HCT116 (cell line): ENCODE measurements around the gene AGTRAP. TPM values are rescaled to one million over a fixed set of nuclear protein-coding genes. Genes with fewer than 3 reads are reported as not detected.

Source experiments
- ATAC-seq: fragments of 200-7000 bp; cut with Tn5 transposase; 2 replicates; pipeline ENCODE4 v1.9.1; 2020; ENCODE audit warnings: mild to moderate bottlenecking, moderate library complexity
- BruUV-seq: library from RNA; stranded (reverse); fragments of 400-500 nt; replicated peaks from 2 replicates; lab custom pipeline; 2021; lab: Mats Ljungman, UMichigan
- CTCF ChIA-PET: fragments of 300-600 bp; sonication (Branson Sonifier 250); formaldehyde crosslinking; loops from one replicate; lab custom pipeline; 2021; ENCODE audit warnings: antibody characterized with exemption; lab: Charles Lee
- POLR2A ChIA-PET: fragments of 300-600, 350-600 bp; sonication (Branson Sonifier 250); formaldehyde crosslinking; loops from one replicate; lab custom pipeline; 2021; ENCODE audit warnings: antibody characterized with exemption; lab: Charles Lee
- RAD21 ChIA-PET, 2 experiments: fragments of 300-600 bp; sonication (Branson Sonifier 250); formaldehyde crosslinking; loops; one replicate each; lab custom pipeline; 2023; ENCODE audit warnings: low total read pairs in 2 of 2; ENCODE audit not compliant: uncharacterized antibody in 2 of 2, unreplicated experiment in 2 of 2, low non-redundant PET in 1 of 2; lab: Charles Lee
- DNase-seq: peaks from one replicate; pipeline ENCODE4 v3.0.0-alpha.2; 2010; ENCODE audit warnings: low read depth, low spot score
- H2AFZ ChIP-seq: fragments of 200-600 bp; shearing (Covaris generic), sonication (generic); 2 replicates; pipeline ENCODE4 v1.6.1; 2017; ENCODE audit warnings: low read depth, mixed run types, mixed read lengths, antibody characterized with exemption, low read length; ENCODE audit not compliant: poor library complexity, severe bottlenecking
- H3K27ac ChIP-seq: 2 replicates; pipeline ENCODE4 v1.5.1; 2012; ENCODE audit warnings: low read depth, low read length
- H3K27me3 ChIP-seq: fragments of 200-600 bp; sonication (generic); 2 replicates; pipeline ENCODE4 v1.6.1; 2016; ENCODE audit warnings: mixed run types, low read length, mixed read lengths; ENCODE audit not compliant: insufficient read depth
- H3K36me3 ChIP-seq, 2 experiments: fragments of 200-500 bp in 1 of 2; fragments of 200-600 bp in 1 of 2; sonication (Bioruptor generic) in 1 of 2; sonication (generic) in 1 of 2; 2 replicates each; pipeline versions ENCODE4 v1.5.1 to v1.6.1; 2014 to 2016; ENCODE audit warnings: low read length in 2 of 2, inconsistent platforms in 1 of 2, mixed read lengths in 1 of 2, mixed run types in 1 of 2; ENCODE audit not compliant: insufficient read depth in 2 of 2, control insufficient read depth in 1 of 2
- H3K4me1 ChIP-seq, 2 experiments: fragments of 200-600 bp in 1 of 2; sonication (generic) in 1 of 2; 2 replicates each; pipeline versions ENCODE4 v1.5.1 to v1.6.1; 2012 to 2017; ENCODE audit warnings: low read length in 2 of 2, inconsistent platforms in 1 of 2, mild to moderate bottlenecking in 1 of 2, mixed read lengths in 1 of 2, mixed run types in 1 of 2, moderate library complexity in 1 of 2; ENCODE audit not compliant: insufficient read depth in 2 of 2, control insufficient read depth in 1 of 2
- H3K4me2 ChIP-seq: fragments of 200-600 bp; sonication (generic); 2 replicates; pipeline ENCODE4 v1.6.1; 2017; ENCODE audit warnings: mixed run types, low read length, mixed read lengths
- H3K4me3 ChIP-seq, 2 experiments: fragments of 200-600 bp in 1 of 2; sonication (generic) in 1 of 2; replicated peaks in 1 of 2; 2 replicates each; pipeline ENCODE4 v1.5.1; 2011 to 2016; ENCODE audit warnings: low read length in 2 of 2, control low read depth in 1 of 2, low read depth in 1 of 2, mild to moderate bottlenecking in 1 of 2, mixed read lengths in 1 of 2, mixed run types in 1 of 2
- H3K79me2 ChIP-seq: fragments of 200-600 bp; sonication (generic); 2 replicates; pipeline ENCODE4 v1.6.1; 2017; ENCODE audit warnings: mild to moderate bottlenecking, mixed run types, low read length, moderate library complexity, mixed read lengths; ENCODE audit not compliant: insufficient read depth
- H3K9ac ChIP-seq: fragments of 200-600 bp; sonication (generic); 2 replicates; pipeline ENCODE4 v1.6.1; 2016; ENCODE audit warnings: low read length, mixed read lengths
- H3K9me2 ChIP-seq: fragments of 200-600 bp; sonication (generic), shearing (Covaris generic); 2 replicates; pipeline ENCODE4 v1.6.1; 2017; ENCODE audit warnings: mixed run types, mild to moderate bottlenecking, moderate library complexity; ENCODE audit not compliant: insufficient read depth
- H3K9me3 ChIP-seq, 2 experiments: fragments of 200-500 bp in 1 of 2; fragments of 200-600 bp in 1 of 2; sonication (Bioruptor generic) in 1 of 2; sonication (generic) in 1 of 2; 2 replicates each; pipeline ENCODE4 v1.6.1; 2014 to 2017; ENCODE audit warnings: low read length in 2 of 2, mixed read lengths in 2 of 2, inconsistent platforms in 1 of 2, low read depth in 1 of 2, mild to moderate bottlenecking in 1 of 2, mixed run types in 1 of 2, moderate library complexity in 1 of 2; ENCODE audit not compliant: control insufficient read depth in 1 of 2, insufficient read depth in 1 of 2
- H4K20me1 ChIP-seq: fragments of 200-600 bp; sonication (generic), shearing (Covaris generic); 2 replicates; pipeline ENCODE4 v1.6.1; 2017; ENCODE audit warnings: mixed run types, mild to moderate bottlenecking, moderate library complexity; ENCODE audit not compliant: insufficient read depth
- CBX3 ChIP-seq: IDR thresholded peaks from 2 replicates; pipeline ENCODE4 v1.6.1; 2012; ENCODE audit warnings: low read depth
- CEBPB ChIP-seq: IDR thresholded peaks from 2 replicates; pipeline ENCODE4 v1.6.1; 2012; ENCODE audit warnings: low read depth
- EGR1 ChIP-seq: IDR thresholded peaks from 2 replicates; pipeline ENCODE4 v1.6.1; 2012; ENCODE audit warnings: low read depth
- ELF1 ChIP-seq: IDR thresholded peaks from 2 replicates; pipeline ENCODE4 v1.6.1; 2012; ENCODE audit warnings: low read depth, borderline replicate concordance
- EZH2phosphoT487 ChIP-seq: fragments of 200-600 bp; IDR thresholded peaks from 2 replicates; pipeline ENCODE4 v1.6.1; 2018; ENCODE audit warnings: antibody characterized with exemption, borderline replicate concordance
- POLR2A ChIP-seq: IDR thresholded peaks from 2 replicates; pipeline ENCODE4 v1.7.0; 2011; ENCODE audit warnings: borderline replicate concordance; ENCODE audit not compliant: insufficient read depth, insufficient read length; ENCODE audit errors: extremely low read depth
- RAD21 ChIP-seq: IDR thresholded peaks from 2 replicates; pipeline ENCODE4 v1.6.1; 2012; ENCODE audit warnings: low read depth, mild to moderate bottlenecking
- SIN3A ChIP-seq: IDR thresholded peaks from 2 replicates; pipeline ENCODE4 v1.6.1; 2012; ENCODE audit warnings: low read depth
- SP1 ChIP-seq: IDR thresholded peaks from 2 replicates; pipeline ENCODE4 v1.6.1; 2012; ENCODE audit warnings: low read depth
- TCF7L2 ChIP-seq: IDR thresholded peaks from 2 replicates; pipeline ENCODE4 v1.7.0; 2011; ENCODE audit warnings: borderline replicate concordance, inconsistent platforms; ENCODE audit not compliant: insufficient read depth, insufficient read length; ENCODE audit errors: extremely low read depth
- YY1 ChIP-seq: IDR thresholded peaks from 2 replicates; pipeline ENCODE4 v1.6.1; 2011; ENCODE audit warnings: low read length, low read depth, moderate library complexity, mild to moderate bottlenecking; ENCODE audit not compliant: insufficient replicate concordance; ENCODE audit errors: extremely low read depth
- ZNF274 ChIP-seq: fragments of 200-500 bp; sonication (Bioruptor generic); IDR thresholded peaks from 2 replicates; pipeline ENCODE4 v1.6.1; 2014; ENCODE audit warnings: mild to moderate bottlenecking, low read depth, low read length, inconsistent platforms
- intact Hi-C: fragments of 100-400 bp; cut with micrococcal nuclease; formaldehyde crosslinking; loops from 2 replicates; pipeline ENCODE4 v1.10.0; 2022
- total RNA-seq: library from RNA; stranded (reverse); gene quantifications from one replicate; pipeline ENCODE4 v1.2.1, GENCODE V29; 2021; ENCODE audit not compliant: unreplicated experiment
- TF ChIP-seq, protein P1 (sequence below): IDR thresholded peaks from 2 replicates; pipeline ENCODE4 v1.6.1; 2011; ENCODE audit warnings: mild to moderate bottlenecking, low read length, moderate library complexity; ENCODE audit not compliant: insufficient replicate concordance; ENCODE audit errors: extremely low read depth
- TF ChIP-seq, protein P2 (sequence below): IDR thresholded peaks from 2 replicates; pipeline ENCODE4 v1.6.1; 2012
- TF ChIP-seq, protein P3 (sequence below): IDR thresholded peaks from 2 replicates; pipeline ENCODE4 v1.6.1; 2012; ENCODE audit warnings: low read depth
- TF ChIP-seq, protein P4 (sequence below), 3 experiments: fragments of 200-600 bp in 1 of 3; sonication (generic) in 1 of 3; IDR thresholded peaks in 2 of 3; conservative IDR thresholded peaks in 1 of 3; 2 replicates each; pipeline ENCODE4 v1.5.1; 2012 to 2017; ENCODE audit warnings: low read depth in 2 of 3, low read length in 2 of 3, antibody characterized with exemption in 1 of 3, borderline replicate concordance in 1 of 3, control low read depth in 1 of 3, mild to moderate bottlenecking in 1 of 3, mixed read lengths in 1 of 3, mixed run types in 1 of 3, moderate library complexity in 1 of 3; ENCODE audit not compliant: insufficient read depth in 1 of 3

Gene AGTRAP
- total RNA-seq, 1 experiment from 2014 or later, result 49.0 TPM

DNA sequence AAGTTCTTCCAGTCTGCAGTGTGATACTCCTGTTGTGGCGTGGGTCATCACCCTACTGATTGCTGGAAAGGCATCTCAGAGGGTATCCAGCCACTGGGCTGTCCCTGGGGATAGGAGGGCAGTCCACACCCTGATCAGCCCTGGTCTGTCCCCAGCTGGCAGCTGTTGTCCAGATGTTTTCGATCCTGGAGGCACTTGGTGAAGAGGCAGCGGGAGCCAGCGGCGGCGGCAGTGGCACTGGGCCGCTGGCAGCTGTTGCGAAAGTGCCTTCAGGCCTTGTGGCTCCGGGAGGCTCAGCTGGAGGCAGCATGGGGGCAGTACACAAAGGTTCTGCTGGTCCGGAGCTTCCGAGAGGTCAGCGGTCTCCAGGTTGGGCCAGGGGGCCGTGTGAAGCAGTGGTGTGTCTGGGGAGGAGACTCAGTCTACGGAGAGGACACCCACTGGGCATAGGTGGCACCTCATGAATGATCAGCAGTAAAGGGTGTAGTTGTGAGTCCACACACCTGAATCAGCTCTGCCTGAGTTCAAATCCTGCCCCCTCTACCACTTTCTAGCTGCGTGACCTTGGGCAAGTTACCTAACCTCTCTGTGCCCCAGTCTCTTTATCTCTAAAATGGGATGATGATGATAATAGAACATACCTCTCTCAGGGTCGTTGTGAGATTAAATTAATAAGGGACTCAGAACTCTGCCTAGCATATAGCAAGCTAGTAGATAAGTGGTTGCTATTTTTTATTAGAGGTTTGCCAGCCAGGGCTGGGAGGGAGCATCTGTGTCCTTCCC lies 32.2 kb downstream of the AGTRAP start:
- H3K9me2 ChIP-seq, result no peaks in the 10 kb centered on the region
- H4K20me1 ChIP-seq, result no peaks in the 10 kb centered on the region
- no peak overlapping the region for H3K4me3 ChIP-seq
- no peaks in the 10 kb centered on the region for H3K27me3 ChIP-seq
- H3K9me3 ChIP-seq, result no peaks in the 10 kb centered on the region
- ChIA-PET POLR2A (no interaction called here), RAD21 (no interaction called here), CTCF (no interaction called here)
- TF ChIP-seq TCF7L2, result no peak
- TF ChIP-seq, protein P1, sequence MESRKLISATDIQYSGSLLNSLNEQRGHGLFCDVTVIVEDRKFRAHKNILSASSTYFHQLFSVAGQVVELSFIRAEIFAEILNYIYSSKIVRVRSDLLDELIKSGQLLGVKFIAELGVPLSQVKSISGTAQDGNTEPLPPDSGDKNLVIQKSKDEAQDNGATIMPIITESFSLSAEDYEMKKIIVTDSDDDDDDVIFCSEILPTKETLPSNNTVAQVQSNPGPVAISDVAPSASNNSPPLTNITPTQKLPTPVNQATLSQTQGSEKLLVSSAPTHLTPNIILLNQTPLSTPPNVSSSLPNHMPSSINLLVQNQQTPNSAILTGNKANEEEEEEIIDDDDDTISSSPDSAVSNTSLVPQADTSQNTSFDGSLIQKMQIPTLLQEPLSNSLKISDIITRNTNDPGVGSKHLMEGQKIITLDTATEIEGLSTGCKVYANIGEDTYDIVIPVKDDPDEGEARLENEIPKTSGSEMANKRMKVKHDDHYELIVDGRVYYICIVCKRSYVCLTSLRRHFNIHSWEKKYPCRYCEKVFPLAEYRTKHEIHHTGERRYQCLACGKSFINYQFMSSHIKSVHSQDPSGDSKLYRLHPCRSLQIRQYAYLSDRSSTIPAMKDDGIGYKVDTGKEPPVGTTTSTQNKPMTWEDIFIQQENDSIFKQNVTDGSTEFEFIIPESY, result no peak
- no peak for TF ChIP-seq YY1
- TF ChIP-seq ELF1, result no peak
- TF ChIP-seq POLR2A, result no peak
- TF ChIP-seq SIN3A, result no peak
- TF ChIP-seq ZNF274, result no peak
- no peak for TF ChIP-seq EGR1
- TF ChIP-seq CEBPB, result no peak
- TF ChIP-seq, protein P2, sequence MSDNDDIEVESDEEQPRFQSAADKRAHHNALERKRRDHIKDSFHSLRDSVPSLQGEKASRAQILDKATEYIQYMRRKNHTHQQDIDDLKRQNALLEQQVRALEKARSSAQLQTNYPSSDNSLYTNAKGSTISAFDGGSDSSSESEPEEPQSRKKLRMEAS, result no peak
- no peak for TF ChIP-seq CBX3
- TF ChIP-seq EZH2phosphoT487, result no peak
- no peak for TF ChIP-seq RAD21
- TF ChIP-seq, protein P3, sequence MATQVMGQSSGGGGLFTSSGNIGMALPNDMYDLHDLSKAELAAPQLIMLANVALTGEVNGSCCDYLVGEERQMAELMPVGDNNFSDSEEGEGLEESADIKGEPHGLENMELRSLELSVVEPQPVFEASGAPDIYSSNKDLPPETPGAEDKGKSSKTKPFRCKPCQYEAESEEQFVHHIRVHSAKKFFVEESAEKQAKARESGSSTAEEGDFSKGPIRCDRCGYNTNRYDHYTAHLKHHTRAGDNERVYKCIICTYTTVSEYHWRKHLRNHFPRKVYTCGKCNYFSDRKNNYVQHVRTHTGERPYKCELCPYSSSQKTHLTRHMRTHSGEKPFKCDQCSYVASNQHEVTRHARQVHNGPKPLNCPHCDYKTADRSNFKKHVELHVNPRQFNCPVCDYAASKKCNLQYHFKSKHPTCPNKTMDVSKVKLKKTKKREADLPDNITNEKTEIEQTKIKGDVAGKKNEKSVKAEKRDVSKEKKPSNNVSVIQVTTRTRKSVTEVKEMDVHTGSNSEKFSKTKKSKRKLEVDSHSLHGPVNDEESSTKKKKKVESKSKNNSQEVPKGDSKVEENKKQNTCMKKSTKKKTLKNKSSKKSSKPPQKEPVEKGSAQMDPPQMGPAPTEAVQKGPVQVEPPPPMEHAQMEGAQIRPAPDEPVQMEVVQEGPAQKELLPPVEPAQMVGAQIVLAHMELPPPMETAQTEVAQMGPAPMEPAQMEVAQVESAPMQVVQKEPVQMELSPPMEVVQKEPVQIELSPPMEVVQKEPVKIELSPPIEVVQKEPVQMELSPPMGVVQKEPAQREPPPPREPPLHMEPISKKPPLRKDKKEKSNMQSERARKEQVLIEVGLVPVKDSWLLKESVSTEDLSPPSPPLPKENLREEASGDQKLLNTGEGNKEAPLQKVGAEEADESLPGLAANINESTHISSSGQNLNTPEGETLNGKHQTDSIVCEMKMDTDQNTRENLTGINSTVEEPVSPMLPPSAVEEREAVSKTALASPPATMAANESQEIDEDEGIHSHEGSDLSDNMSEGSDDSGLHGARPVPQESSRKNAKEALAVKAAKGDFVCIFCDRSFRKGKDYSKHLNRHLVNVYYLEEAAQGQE, result no peak
- TF ChIP-seq, protein P4, sequence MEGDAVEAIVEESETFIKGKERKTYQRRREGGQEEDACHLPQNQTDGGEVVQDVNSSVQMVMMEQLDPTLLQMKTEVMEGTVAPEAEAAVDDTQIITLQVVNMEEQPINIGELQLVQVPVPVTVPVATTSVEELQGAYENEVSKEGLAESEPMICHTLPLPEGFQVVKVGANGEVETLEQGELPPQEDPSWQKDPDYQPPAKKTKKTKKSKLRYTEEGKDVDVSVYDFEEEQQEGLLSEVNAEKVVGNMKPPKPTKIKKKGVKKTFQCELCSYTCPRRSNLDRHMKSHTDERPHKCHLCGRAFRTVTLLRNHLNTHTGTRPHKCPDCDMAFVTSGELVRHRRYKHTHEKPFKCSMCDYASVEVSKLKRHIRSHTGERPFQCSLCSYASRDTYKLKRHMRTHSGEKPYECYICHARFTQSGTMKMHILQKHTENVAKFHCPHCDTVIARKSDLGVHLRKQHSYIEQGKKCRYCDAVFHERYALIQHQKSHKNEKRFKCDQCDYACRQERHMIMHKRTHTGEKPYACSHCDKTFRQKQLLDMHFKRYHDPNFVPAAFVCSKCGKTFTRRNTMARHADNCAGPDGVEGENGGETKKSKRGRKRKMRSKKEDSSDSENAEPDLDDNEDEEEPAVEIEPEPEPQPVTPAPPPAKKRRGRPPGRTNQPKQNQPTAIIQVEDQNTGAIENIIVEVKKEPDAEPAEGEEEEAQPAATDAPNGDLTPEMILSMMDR (IDR thresholded peaks at IDR 0.05 in 2 of 3, conservative IDR thresholded peaks at IDR 0.05 in 1 of 3; ENCODE audit: borderline replicate concordance in 1 of 3, insufficient read depth in 1 of 3, low read depth in 2 of 3, low read length in 2 of 3), result no peak
- no peak for TF ChIP-seq SP1
- H3K4me1 ChIP-seq, result peaks cover 0 to 4% of the 10 kb centered on the region in 2 experiments; a peak in 1 of 4 replicates
- no peaks in the 10 kb centered on the region for H3K36me3 ChIP-seq
- H3K9ac ChIP-seq, result no peak overlapping the region
- H3K4me2 ChIP-seq, result no peak overlapping the region
- no peak overlapping the region for H2AFZ ChIP-seq
- no TSS peak for BruUV-seq
- no peak for ATAC-seq
- H3K79me2 ChIP-seq, result no peaks in the 10 kb centered on the region
- H3K27ac ChIP-seq, result no peak overlapping the region
- intact Hi-C loops, result no loop called here
- no peak for DNase-seq
